ENCODE results near the gene CCDC78.

DNA sequence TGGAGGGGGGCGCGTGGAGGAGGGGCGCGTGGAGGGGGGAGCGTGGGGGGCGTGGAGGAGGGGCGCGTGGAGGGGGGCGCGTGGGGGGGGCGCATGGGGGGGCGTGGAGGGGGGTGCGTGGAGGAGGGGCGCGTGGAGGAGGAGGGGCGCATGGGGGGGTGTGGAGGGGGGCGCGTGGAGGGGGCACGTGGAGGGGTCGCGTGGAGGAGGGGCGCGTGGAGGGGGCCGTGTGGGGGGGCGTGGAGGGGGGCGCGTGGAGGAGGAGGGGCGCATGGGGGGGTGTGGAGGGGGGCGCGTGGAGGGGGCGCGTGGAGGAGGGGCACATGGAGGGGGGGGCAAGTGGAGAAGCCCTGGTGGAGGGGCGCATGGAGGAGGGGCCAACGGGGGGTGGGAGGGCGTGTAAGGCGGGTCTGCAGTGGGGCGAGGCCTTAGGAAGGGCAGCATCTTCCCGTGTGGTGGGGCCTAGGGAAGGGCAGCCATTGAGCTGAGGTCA, 41.5 kb upstream of the CCDC78 start:
- TF ChIP-seq, protein P1, sequence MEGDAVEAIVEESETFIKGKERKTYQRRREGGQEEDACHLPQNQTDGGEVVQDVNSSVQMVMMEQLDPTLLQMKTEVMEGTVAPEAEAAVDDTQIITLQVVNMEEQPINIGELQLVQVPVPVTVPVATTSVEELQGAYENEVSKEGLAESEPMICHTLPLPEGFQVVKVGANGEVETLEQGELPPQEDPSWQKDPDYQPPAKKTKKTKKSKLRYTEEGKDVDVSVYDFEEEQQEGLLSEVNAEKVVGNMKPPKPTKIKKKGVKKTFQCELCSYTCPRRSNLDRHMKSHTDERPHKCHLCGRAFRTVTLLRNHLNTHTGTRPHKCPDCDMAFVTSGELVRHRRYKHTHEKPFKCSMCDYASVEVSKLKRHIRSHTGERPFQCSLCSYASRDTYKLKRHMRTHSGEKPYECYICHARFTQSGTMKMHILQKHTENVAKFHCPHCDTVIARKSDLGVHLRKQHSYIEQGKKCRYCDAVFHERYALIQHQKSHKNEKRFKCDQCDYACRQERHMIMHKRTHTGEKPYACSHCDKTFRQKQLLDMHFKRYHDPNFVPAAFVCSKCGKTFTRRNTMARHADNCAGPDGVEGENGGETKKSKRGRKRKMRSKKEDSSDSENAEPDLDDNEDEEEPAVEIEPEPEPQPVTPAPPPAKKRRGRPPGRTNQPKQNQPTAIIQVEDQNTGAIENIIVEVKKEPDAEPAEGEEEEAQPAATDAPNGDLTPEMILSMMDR (IDR thresholded peaks at IDR 0.05; ENCODE audit: insufficient read depth, low read length), result no peak
- TF ChIP-seq, protein P2, sequence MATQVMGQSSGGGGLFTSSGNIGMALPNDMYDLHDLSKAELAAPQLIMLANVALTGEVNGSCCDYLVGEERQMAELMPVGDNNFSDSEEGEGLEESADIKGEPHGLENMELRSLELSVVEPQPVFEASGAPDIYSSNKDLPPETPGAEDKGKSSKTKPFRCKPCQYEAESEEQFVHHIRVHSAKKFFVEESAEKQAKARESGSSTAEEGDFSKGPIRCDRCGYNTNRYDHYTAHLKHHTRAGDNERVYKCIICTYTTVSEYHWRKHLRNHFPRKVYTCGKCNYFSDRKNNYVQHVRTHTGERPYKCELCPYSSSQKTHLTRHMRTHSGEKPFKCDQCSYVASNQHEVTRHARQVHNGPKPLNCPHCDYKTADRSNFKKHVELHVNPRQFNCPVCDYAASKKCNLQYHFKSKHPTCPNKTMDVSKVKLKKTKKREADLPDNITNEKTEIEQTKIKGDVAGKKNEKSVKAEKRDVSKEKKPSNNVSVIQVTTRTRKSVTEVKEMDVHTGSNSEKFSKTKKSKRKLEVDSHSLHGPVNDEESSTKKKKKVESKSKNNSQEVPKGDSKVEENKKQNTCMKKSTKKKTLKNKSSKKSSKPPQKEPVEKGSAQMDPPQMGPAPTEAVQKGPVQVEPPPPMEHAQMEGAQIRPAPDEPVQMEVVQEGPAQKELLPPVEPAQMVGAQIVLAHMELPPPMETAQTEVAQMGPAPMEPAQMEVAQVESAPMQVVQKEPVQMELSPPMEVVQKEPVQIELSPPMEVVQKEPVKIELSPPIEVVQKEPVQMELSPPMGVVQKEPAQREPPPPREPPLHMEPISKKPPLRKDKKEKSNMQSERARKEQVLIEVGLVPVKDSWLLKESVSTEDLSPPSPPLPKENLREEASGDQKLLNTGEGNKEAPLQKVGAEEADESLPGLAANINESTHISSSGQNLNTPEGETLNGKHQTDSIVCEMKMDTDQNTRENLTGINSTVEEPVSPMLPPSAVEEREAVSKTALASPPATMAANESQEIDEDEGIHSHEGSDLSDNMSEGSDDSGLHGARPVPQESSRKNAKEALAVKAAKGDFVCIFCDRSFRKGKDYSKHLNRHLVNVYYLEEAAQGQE (IDR thresholded peaks at IDR 0.05; ENCODE audit: insufficient replicate concordance, low read depth), result no peak
- TF ChIP-seq POLR2AphosphoS5 (IDR thresholded peaks at IDR 0.05; ENCODE audit: low read depth), result no peak
- TF ChIP-seq GABPA (IDR thresholded peaks at IDR 0.05; ENCODE audit: low read depth), result no peak
- no peak for TF ChIP-seq SPI1 (IDR thresholded peaks at IDR 0.05; ENCODE audit: borderline replicate concordance, low read depth)

All from HL-60 (cell line).